SIG-M5 treated with dmso at 0.1 percent for 504 hours (cell line): Measurements from ENCODE around the gene NUFIP2.
A peak's percentile ranks its signal among the peaks of the same experiment; 100 is the strongest.
"Not testable (repeated sequence)": the region's sequence is repeated elsewhere in the genome, so short reads cannot be mapped to it uniquely, and the experiment has no call there.

Experiments
- DNase-seq: peaks from one replicate; lab custom pipeline; 2025; ENCODE audit not compliant: unreplicated experiment; lab: John Stamatoyannopoulos, UW

Gene NUFIP2, protein sequence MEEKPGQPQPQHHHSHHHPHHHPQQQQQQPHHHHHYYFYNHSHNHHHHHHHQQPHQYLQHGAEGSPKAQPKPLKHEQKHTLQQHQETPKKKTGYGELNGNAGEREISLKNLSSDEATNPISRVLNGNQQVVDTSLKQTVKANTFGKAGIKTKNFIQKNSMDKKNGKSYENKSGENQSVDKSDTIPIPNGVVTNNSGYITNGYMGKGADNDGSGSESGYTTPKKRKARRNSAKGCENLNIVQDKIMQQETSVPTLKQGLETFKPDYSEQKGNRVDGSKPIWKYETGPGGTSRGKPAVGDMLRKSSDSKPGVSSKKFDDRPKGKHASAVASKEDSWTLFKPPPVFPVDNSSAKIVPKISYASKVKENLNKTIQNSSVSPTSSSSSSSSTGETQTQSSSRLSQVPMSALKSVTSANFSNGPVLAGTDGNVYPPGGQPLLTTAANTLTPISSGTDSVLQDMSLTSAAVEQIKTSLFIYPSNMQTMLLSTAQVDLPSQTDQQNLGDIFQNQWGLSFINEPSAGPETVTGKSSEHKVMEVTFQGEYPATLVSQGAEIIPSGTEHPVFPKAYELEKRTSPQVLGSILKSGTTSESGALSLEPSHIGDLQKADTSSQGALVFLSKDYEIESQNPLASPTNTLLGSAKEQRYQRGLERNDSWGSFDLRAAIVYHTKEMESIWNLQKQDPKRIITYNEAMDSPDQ

DNA sequence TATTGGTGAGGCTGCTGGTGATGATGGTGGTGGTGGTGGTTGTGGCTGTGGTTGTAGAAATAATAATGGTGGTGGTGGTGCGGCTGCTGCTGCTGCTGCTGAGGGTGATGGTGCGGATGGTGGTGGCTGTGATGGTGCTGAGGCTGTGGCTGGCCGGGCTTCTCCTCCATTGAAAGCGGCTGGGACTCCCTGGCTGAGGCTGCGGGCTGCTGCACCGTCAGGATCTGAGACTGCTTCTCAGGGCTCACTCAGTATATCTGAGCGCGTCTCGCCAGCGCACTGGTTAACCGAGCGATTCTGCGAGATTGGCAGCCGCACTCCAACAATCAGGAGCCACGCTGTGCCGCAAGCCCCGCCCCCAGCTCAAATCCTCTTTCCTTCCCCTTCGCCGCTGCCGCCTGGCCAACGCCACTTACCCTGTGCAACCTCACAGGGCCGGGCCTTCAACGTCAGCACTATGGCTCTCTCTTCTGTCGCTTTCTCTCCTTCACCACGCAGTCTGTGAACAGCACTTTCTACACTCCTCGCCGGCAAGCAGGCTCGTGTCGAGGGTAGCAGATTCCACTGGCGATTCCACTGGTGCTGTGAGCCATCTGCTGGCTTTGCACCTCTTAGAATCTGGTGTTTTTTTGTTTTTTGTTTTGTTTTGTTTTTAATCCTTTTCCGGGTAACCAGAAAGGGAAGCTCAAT, at the start of gene NUFIP2:
NUFIP2 (minus strand) TSS at position 259 of the 690 bp plus-strand sequence; CDS start at position 170, 89 bp downstream.
- peak; percentile 99 for DNase-seq

DNA sequence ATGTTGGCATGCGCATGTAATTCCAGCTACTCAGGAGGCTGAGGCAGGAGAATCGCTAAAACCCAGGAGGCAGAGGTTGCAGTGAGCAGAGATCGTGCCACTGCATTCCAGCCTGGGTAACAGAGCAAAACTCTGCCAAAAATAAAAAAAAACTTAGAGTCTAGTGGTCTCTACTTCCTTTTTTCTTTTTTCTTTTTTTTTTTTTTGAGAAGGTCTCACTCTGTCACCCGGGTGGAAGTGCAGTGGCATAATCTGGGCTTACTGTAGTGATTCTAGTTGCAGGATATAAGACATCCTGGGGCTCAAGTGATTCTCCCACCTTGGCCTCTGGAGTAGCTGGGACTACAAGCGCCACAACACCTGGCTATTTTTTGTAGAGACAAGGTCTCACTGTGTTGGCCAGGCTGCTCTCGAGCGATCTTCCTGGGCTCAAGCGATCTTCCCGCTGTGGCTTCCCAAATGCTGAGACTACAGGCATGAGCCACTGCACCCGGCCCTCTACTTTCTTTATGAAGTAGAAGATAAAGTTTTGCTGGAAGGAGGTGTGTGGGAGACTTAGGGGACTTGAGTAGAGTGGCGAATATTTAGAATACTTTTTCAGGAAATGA, 48.3 kb upstream of the NUFIP2 start:
- peak; percentile 66 for DNase-seq

DNA sequence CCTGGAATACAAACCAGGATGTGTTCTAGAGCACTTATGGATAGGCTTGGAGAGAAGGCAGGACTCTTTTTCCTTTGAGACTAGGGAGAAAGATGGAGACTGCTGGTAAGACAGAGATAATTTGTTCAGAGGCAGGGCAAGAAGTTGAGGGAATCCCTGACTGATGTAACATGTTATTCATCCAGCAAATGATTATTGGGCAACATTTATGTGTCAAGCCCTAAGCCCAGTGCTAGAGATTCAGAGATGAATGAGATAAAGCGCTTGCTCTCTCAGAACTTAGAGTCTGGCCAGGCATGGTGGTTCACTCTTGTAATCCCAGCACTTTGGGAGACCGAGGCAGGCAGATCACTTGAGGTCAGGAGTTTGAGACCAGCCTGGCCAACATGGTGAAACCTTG, 47.8 kb upstream of the NUFIP2 start:
- DNase-seq, result peak; percentile 84

DNA sequence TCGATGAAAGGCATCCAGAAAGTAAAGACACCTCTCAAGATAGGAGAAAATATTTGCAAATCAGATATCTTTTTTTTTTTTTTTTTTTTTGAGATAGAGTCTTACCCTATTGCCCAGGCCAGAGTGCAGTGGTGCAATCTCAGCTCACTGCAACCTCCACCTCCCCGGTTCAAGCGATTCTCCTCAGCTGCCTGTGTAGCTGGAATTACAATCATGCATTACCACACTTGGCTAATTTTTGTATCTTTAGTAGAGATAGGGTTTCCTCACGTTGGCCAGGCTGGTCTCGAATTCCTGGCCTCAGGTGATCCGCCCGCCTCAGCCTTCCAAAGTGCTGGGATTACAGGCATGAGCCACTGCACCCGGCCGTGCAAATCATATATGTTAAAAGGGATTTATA, 45.1 kb upstream of the NUFIP2 start:
- DNase-seq, result not testable (repeated sequence)

DNA sequence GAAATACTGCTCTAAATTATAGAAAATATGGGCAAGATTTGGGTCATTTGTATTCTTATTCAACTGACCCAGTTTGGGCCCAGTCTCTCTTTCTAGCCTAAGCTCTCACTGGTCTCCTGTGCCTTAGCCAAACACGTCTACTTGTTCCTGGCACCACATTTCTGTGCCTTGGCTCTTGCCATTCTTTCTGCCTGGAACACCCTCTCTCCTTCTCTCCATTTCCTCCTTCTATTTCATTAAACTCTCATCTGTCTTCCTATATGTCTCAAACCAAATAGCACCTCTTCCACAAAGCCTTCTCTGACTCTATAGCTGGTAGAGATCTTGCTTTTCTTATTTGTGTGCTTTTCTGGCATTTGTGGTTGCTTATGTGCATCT, 37.7 kb upstream of the NUFIP2 start:
- no peak for DNase-seq

DNA sequence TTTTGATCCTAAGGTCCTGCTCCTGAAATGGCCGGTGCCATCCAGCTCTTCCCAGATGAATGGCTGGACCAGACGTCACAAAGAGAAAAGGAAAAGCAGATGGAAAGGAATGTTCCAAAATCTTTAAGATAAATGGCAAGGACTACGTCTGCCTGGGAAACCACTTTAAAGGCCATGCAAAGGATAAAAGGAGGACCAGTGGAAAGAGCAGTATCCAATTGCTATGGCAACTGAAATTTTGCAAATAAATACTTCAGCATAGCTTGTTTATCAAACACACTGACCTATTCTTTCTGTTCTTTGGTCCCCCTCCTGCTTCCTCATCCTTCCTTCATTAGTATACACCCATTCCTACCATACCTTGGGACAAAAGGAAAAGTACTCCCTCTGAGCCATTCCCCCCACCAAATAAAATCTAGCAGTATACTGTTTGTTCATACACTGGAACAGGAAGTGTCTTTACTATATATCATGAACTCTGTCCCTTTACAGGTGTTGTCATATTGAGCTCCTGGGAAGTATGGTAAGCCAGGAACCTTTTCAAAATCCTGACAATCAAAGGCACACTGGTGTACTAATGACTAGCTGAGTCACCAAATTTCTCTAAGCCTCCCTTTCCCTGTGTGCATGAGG, 37.2 kb upstream of the NUFIP2 start:
- no peak for DNase-seq

DNA sequence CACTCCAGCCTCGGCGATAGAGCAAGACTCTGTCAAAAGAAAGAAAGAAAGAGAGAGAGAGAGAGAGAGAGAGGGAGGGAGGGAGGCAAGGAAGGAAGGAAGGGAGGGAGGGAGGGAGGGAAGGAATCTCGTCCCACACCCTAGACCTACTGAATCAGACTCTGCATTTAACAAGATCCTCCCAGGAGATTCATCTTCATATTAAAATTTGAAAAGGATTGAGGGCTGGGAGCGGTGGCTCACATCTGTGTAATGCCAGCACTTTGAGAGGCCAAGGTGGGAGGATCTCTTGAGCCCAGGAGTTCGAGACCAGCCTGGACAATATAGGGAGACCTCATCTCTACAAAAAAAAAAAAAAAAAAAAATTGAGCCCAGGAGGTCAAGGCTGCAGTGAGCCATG, 33.5 kb upstream of the NUFIP2 start:
- DNase-seq, result no peak

DNA sequence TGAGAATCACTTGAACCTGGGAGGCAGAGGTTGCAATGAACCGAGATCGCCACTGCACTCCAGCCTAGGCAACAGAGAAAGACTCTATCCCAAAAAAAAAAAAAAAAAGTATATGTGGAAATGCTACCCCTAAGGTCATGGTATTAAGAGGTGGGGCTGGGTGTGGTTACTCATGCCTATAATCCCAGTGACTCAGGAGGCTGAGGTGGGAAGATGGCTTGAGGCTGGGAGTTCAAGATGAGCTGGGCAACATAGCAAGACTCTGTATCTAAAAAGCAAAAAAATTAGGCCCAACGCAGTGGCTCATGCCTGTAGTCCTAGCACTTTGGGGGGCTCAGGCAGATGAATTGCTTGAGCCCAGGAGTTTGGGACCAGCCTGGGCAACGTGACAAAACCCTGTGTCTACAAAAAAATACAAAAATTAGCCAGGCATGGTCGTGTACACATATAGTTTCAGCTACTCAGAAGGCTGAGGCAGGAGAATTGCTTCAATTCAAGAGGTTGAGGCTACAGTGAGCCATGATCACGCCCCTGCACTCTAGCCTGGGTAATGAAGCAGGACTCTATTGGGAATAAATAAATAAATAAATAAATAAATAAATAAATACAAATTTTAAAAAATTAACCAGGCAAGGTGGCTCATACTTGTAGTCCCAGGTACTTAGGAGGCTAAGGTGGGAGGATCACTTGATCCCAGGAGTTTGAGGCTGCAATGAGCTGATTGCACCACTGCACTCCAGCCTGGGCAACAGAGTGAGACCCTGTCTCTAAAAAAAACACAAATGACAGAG, 32.3 kb upstream of the NUFIP2 start:
- no peak for DNase-seq

DNA sequence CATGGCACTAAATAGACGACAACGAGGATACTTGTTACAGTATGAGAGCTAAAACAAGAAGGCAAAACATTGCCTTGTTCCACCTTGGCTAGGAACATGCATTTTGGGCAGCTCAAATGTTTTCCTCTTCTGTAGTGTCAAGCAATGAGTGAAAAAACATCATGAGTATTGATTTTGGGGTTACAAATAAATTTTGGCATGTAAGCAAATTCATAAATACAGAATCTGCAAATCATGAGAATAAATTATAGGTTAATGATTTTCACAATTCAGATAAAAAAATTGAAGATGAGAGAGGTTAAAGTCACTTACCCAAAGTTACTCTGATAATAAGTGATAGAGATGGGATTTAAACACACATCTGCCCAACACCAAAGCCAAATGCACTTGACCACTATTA, 28.4 kb upstream of the NUFIP2 start:
- DNase-seq, result no peak

DNA sequence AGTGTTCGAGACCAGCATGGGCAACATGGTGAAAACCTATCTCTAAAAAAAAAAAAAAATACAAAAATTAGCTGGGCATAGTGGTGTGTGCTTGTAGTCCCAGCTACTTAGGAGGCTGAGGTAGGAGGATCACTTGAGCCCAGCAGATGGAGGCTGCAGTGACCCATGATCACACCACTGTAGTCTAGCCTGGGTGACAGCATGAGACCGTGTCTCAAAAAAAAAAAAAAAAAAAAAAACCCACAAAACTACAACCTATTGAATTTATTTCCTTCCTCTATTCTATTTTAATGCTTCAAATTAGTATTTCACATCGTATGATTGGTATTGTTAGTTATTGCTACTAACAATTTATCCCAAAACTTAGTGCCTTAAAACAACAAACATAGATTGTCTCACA, 9.4 kb upstream of the NUFIP2 start:
- no peak for DNase-seq

DNA sequence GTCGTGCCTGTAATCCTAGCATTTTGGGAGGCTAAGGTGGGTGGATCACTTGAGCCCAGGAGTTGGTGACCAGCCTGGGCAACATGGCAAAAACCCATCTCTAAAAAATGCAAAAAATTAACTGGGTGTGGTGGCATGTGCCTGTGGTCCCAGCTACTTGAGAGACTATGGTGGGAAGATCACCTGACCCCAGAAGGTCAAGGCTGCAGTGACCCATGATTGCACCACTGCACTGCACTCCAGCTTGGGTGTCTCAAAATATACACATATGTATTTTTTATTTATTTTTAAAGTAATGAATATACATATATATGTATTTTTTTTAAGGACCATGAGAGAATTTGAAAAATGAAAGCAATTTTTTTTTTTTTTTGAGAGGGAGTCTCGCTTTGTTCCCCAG, 5.1 kb upstream of the NUFIP2 start:
- DNase-seq, result no peak

DNA sequence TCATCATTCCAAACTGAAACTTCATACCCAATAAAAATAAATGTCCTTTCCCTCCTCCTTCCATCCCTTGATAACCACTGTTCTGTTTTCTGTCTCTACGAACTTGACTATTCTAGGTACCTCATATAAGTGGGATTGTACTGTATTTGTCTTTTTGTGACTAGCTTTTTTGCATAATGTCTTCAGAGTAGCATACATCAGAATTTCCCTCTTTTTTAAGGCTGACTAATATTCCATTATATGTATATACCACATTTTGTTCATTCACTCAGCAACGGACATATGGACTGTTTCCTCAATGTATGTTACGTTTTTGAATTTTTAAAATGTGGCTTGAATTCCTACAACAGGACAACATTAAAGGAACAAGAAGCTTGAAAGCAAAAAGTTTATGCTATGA, 1.5 kb upstream of the NUFIP2 start:
- DNase-seq, result no peak

DNA sequence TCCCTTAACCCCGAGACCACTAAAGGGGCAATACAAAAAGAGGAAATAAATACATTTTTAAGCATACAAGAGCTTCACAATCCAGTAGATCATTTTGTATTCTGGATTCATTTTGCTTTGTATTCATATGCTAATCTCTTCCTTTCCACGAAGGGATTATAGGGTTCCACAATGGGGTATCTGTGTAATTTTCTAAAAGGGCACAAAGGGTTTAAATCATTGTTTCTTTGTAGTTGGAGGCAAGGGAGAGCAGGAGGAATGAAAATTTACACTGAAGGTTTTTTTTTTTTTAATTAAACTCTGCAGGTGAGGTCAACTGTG, 592 bp upstream of the NUFIP2 start:
- DNase-seq, result no peak

DNA sequence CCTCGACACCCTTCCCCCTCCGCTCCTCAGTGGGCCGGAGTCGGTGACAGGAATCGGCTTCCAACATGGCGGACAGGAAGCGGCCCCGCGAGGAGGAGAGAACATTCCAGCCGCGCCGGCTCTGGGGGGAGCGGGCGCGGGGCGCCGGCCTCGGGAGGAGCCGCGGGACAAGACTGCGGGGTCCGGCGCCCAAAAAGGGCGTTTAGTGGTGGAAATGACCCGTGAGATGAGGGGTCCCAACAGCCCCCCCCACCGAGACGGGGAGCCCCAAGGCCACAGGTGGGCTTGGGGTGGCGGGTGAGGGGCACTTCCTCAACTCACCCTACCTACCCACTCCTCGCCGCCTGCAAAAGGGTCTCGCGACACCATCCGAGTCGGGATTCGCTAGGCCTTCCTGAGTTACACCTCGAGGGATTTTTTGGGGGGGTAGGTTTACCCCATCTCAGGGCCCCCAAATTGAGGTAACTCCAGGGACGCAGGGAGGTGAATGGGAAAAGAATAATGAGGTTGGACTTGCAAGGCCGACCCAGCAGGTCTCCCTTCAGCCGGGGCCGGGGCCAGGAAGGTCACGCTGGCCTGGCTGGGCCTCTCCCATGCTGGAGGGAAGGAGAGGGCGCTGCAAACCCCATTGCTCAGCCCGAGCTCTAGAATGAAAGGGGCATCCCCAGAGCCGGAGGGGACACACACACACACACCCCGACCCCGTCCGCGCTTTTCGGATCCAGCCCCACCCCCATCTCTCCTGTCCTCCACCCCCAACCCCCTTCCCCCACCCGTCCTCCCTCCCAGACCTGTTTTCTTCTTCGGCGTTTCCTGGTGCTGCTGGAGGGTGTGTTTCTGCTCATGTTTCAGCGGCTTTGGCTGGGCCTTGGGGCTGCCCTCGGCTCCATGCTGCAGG, 707 bp downstream of the NUFIP2 start:
- DNase-seq, result peak; percentile 69

DNA sequence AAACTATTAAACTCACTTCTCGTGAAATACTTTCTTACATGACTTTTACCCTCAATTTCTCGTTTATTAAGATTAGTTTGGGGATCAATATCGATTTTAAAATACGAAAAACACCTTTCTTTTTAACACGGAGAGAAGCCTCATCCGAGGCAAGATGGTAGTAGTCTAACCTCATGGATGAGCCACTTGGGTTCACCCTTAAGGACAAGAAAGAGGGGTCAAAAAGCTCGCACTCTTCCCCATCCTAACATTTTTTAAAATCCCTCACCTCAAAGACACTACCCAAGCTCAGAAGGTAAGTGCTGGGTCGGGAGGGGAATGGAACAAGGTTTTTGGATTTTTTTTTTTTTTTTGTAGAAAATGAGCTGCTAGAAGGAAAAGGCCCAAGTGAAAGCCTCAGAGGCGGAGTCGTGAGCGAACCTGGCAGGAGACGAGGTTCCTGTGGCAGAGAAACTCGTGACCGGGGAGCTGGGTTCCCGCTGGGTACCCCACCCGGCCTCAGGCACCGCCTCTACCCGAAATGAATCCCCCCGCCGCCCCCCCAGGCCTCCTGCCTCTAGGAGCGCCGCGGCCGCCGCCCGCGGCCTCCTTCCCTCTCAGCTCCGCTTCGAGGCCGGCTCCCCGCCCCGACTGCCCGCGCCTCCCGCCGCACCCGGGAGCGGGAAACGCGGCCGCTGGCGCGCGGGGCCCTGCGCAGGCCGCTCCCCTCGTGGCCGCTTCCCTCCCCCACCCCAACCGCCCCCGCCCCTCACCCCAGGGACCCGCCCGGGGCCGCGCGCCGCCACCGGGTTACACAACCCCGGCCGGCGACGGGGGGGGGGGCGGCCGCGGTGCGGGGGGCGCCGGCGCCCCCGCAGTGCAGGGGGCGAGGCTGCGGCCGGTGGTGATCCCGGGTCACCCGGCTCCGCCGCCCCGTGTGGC, 1.6 kb downstream of the NUFIP2 start:
- DNase-seq, result peak; percentile 63

DNA sequence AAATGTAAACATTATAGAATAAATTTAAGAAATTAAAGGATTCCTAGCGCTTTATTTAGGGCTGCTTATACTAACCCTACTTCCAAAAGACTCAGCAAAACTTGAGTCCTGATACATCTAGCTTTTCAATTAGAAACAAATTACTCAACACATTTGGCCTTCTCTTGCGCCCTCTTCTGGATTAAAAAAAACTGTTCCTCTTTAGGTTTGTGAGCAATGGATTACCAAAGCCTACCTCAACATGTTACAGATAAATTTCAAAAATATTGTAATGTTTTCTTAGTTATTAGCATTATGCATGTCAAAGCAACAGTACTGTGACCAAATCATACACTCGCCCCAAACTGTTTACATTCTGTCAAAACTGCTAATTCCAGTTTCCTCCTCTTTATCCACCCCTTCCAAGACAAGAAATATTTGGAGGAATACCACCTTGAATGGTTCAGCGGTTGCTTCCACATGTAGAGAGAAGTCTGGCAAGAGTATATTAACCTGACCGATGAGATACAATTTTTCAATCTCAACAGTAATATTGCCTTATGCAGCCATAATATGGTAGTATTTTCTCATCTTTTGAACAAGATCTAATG, 2.7 kb downstream of the NUFIP2 start:
- DNase-seq, result peak; percentile 89

DNA sequence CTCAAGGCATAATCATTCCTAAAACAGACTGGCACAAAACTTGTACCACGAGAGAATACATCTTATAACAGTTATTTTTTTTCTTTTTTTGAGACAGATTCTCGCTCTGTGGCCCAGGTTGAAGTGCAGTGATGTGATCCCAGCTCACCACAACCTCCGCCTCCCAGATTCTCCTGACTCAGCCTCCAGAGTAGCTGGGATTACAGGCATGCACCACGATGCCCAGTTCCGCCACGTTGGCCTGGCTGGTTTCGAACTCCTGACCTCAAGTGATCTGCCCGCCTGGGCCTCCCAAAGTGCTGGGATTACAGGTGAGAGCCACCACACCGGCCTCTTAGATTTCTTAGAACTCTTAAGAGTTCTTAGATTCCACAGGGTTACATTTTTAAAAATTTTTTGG, 4.1 kb downstream of the NUFIP2 start:
- no peak for DNase-seq

DNA sequence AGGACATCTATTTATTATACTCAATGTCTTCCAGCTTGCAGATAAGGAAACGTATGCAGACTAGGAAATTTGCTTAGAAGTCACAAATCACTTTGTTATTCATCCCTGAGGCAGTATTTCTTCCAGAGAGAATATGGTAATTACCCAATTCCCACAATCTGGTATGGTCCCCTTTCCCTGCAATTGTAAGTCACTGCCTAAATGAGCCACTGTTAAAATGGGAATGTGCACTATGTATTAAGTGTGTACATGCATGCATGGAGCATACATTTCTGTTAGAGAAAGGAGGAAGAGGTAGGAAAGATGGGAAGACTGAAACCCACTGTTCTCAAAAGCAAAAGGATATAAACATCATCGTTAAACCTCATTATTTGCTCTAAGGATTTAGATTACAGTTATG, 10.0 kb downstream of the NUFIP2 start:
- DNase-seq, result no peak
